ENCODE measurements around the gene FSD2.
"Not testable (repeated sequence)": the region's sequence is repeated elsewhere in the genome, so short reads cannot be mapped to it uniquely, and the experiment has no call there.

FSD2 gene

DNA sequence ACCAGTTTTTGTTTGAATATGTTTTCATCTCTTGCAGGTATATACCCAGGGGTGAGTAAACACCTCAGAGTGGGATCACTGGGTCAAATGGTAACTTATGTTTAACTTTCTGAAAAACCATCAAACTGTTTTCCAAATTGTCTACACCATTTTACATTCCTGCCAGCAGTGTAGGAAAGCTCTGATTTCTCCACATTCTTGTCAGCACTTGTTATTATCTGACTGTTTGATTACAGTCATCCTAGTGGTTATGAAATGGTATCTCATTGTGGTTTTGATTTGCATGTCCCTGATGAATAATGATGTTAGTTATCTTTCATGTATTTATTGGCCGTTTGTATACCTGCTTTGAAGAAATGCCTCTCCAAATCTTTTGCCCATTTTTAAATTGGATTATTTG is 13.8 kb downstream of the FSD2 start:
- no peak for DNase-seq (ENCODE audit: low read depth, low spot score)

- no peak for DNase-seq (ENCODE audit: low read depth, low spot score)
These were observed 15.5 kb downstream of the FSD2 start for GRCh38 chr15:82790321-82790720.

DNA sequence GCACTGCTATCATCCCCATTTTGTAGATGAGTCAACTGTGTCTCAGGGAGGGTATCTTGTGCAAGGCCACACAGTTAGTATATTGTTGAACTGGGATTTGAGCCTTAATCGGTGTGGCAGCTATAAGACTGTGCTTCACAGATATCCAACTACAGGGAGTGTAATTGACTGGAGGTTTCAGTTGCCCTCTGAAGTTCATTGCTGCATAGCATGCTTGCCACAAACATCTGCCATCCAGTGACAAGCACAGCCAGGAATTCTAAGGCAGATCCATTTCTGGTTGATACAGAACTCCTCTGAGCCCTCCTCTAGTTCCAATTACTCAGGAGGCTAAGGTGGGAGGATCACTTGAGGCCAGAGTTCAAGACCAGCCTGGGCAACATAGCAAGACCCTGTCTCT is 16.4 kb downstream of the FSD2 start:
- DNase-seq (ENCODE audit: low read depth, low spot score): no peak

DNA sequence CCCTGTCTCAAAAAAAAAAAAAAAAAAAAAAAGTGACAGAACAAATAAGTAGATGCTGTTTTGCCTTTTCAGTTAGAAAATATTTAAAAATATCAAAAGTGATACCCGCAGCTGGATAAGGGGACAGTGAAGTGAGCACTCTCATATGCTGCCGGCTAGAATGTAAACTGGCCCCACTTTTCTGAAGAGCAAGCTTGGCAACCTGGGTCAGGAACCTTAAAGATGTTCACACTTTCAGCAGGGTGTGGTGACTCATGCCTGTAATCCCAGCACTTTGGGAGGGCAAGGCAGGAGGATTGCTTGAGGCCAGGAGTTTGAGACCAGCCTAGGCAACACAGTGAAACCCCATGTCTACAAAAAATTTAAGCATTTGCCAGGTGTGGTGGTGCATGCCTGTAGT is 17.4 kb downstream of the FSD2 start:
- no peak for DNase-seq (ENCODE audit: low read depth, low spot score)

DNA sequence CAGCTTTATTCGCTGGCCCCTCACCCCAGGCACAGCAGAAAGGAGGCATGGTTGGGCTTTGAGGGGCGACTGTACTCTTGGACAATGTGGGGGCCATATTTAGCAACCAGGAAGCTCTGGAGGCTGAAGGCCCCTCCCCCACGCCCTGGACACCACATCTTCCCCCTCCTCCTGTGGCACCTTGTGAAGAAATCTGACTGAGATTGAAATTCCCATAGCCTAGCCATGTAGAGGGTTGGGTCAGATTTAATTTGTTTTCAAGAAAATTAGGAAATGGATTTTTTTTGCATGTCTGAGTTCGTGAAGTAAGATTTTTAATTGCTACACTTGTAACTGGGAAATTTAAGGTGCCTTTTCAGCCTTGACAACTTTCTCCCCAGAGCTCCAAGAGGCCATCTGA is 24.5 kb downstream of the FSD2 start:
- DNase-seq (ENCODE audit: low read depth, low spot score): no peak

GRCh38 chr15:82778755-82779154 is 27.1 kb downstream of the FSD2 start:
- DNase-seq (ENCODE audit: low read depth, low spot score): no peak

- DNase-seq (ENCODE audit: low read depth, low spot score): no peak
These were observed 31.4 kb downstream of the FSD2 start for GRCh38 chr15:82774496-82774895.

DNA sequence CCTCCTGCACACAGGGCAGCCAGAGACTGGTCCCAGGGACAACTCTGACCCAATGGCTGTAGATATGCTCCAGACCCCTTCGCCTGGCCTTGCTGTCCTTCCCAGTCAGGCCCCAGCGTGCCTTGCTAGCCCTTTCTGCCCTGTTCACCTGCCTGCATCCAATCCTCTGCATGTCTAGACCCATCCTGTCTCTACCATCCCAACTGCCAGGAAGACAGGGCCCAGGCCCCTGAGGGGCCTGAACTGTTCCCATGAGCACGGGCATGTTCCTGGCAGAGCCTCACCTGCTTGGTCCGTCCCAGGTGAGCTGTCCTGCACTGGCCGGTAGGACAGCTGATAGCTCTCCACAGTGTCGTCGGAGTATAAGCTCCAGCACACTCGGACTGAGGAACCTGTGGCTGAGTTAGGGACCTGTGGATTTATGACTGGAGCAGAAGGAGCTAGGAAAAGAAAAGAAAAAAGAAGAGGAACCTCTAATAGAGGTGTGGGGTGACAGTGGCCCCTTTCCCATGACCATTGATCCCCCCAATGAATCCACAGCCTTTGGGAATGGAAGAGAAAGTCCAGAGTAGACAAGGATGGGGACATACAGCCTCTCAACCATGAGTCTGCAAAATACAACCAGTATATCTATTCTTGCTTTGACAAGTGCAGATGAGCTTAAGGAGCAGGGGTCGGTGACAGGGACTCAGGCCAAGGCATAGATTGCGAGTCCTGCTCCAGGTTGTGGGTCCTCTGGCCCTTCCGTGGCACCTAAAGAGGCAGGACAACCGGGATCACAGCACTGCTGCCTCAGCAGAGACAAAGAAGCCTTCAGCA is 33.9 kb downstream of the FSD2 start:
- DNase-seq (ENCODE audit: low read depth, low spot score): no peak

DNA sequence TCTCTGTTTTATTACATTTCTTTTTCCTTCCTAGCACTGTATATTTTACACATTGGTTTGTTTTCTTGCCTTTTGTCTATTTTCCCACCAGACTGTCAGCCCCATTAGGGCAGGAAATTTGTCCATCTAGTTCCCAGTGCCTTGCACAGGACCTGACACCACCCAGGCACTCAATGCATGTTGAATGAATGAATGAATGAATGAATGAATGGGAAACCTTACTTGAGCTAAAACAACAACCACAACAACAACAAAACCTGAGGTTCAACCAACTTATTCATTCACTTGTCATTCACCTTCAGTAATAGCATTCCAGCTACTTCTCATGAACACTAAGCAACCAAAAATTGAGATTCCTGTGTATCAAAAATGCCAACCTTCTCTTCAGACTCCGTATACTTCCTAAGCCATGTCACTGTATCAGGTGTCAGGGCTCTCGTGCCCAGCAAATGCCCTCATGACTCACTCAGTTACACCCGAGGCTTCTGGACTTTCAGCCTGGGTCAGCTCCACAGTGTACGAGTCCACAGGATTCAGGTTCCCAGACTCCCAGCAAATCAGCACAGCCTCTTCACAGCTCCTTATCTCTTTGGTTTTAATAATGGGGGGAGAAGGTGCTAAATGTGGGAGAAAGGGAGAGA is 37.3 kb downstream of the FSD2 start:
- DNase-seq (ENCODE audit: low read depth, low spot score): no peak

DNA sequence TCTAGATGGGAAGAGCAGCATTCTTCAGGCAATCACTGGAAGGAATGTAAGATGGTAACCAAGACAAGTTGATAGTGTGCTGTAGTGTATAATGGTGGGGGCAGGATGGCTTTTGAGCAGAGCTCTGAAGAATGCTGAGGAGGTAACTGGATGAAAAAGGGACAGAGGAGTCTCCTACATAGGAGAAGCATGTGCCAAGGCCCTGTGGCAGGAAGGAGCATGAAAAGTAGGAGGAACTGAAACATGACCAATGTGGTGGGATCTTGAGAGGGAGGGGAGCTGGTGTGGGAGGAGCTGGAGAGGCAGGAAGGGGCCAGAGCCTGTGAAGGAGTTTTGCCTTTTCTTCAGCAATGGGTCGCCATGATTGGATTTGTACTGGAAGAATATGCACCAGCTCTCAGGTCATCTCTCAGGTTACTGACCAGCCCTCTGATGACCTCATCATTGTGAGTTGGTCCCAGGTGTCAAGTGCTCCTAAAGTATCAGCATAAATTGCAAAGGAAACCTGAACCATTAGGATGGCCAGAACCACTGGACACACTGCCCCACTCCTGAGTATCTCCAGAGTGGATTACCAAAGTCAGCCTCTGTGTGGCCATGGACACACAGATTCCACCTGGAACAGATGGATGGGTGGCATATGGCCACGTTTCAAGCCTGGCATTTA is 38.6 kb downstream of the FSD2 start:
- no peak for DNase-seq (ENCODE audit: low read depth, low spot score)

DNA sequence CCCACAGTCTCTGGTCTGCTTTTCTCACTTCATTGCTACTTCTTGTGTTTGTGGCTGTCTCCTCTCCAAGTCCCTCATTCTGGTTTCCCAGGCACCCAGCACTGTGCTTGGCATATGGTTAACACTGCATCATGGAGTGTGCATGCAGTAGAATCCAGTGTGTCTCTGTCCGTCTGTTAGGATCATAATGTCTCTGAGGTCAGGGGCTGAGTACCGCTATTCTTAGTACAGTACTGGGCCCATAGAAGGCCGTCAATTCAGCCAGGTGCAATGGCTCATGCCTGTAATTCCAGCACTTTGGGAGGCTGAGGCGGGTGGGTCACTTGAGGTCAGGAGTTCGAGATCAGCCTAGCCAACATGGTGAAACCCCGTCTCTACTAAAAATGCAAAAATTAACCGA is 39.7 kb downstream of the FSD2 start:
- DNase-seq (ENCODE audit: low read depth, low spot score): not testable (repeated sequence)

DNA sequence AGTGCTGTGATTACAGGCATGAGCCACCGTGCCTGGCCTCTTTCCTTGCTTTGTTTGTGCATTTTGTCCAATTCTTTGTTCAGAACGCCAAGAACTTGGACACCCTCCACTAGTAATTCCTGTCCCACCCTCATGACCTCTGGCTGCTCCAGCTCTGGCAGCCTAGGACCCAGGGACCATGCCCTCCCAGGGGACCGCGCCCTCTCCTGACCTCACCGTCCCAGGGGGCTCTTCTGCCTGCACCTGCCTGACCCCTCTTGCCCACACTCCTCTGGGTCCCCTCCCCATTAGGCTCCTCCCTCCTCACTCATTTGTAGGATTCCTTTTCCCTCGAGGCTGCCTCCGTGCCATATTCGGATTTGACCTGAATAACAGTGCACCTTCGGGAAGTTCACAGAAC is 41.1 kb downstream of the FSD2 start:
- no peak for DNase-seq (ENCODE audit: low read depth, low spot score)

DNA sequence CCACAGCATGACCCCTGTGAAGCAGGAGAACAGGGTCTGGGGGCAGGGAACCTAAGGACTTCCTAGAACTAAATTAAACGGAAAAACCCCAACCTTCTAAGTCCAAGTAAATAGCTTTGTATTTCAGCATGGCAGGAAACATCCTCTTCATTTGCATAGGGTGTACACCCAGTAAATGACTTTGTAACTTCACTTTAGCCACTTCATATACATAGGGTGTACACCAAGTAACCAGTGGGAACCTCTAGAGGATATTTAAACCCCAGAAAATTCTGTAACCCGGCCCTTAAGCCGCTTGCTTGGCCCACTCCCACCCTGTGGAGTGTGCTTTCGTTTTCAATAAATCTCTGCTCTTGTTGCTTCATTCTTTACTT is 41.8 kb downstream of the FSD2 start:
- DNase-seq (ENCODE audit: low read depth, low spot score): no peak

GRCh38 chr15:82763361-82764116 is 42.3 kb downstream of the FSD2 start:
- DNase-seq (ENCODE audit: low read depth, low spot score): no peak

DNA sequence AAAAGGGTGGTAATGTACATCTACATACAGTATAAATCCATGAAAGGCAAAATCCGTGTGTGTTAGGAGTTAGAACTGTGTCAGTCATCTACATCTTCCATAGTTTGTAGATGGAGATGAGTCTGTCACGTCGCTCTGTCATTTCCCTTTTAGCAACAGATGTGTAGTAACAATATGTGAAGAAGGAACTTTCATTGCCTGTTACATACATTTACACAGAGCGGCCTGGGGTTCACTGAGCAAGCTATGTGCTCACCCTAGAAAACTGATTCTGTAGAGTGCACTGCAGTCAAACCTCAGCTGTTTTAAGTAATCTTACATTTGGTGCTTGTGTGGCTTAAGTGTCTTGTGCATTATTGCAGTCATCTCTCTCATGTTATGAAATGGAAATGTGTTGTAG is 54.6 kb downstream of the FSD2 start:
- no peak for DNase-seq (ENCODE audit: low read depth, low spot score)

GRCh38 chr15:82750831-82751180 is 55.1 kb downstream of the FSD2 start:
- no peak for DNase-seq (ENCODE audit: low read depth, low spot score)

GRCh38 chr15:82749951-82750830 is 55.7 kb downstream of the FSD2 start:
- DNase-seq (ENCODE audit: low read depth, low spot score): peak; percentile 94

GRCh38 chr15:82748315-82748714 is 57.6 kb downstream of the FSD2 start:
- DNase-seq (ENCODE audit: low read depth, low spot score): no peak

GRCh38 chr15:82743810-82744209 is 62.1 kb downstream of the FSD2 start:
- DNase-seq (ENCODE audit: low read depth, low spot score): no peak

DNA sequence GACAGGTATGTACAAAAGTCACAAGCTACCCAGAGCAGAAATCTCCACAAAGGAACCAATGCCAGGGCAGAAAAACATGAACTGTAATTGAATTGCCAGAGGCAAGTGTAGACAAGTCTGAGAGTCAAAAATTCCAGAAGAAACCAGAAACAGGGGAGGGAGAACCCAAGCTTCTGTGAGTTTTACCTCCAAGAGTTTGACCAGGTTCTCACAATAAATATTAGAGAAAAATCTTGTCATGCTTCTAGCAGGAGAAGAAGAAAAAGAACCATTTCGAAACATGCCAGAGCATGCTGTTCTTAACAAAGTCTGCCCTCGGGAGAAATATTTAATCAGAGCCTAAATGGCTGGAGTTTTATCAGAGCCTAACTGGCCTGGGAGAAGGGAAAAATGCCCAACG is 63.7 kb downstream of the FSD2 start:
- peak; percentile 9 for DNase-seq (ENCODE audit: low read depth, low spot score)

GRCh38 chr15:82739086-82739485 is 66.8 kb downstream of the FSD2 start:
- DNase-seq (ENCODE audit: low read depth, low spot score): no peak

Data from ELF-1 (cell line).